AG20443 (cell line): ENCODE data around the gene UBE2F.
"Not testable (repeated sequence)": the region's sequence is repeated elsewhere in the genome, so short reads cannot be mapped to it uniquely, and the experiment has no call there.

Experiments used
- DNase-seq: peaks from one replicate; pipeline ENCODE4 v3.0.0; 2012; ENCODE audit warnings: low spot score, mixed read lengths

Gene UBE2F

GRCh38 chr2:237979331-237979730 is 12.5 kb downstream of the UBE2F start:
- DNase-seq, result no peak

- no peak for DNase-seq
Measured at GRCh38 chr2:237980087-237980486, 13.3 kb downstream of the UBE2F start.

- no peak for DNase-seq
Measured at GRCh38 chr2:237980751-237981150, 13.9 kb downstream of the UBE2F start.

GRCh38 chr2:237981621-237982020 is 14.8 kb downstream of the UBE2F start:
- DNase-seq, result not testable (repeated sequence)

- DNase-seq, result no peak
Measured at GRCh38 chr2:237982039-237982725, 15.4 kb downstream of the UBE2F start.

- DNase-seq, result no peak
Measured at GRCh38 chr2:237983922-237984321, 17.1 kb downstream of the UBE2F start.

GRCh38 chr2:237987268-237987667 is 20.5 kb downstream of the UBE2F start:
- no peak for DNase-seq

GRCh38 chr2:237993701-237994100 is 26.9 kb downstream of the UBE2F start:
- no peak for DNase-seq

GRCh38 chr2:237995036-237995435 is 28.2 kb downstream of the UBE2F start:
- no peak for DNase-seq

GRCh38 chr2:237996021-237996593 is 29.3 kb downstream of the UBE2F start:
- DNase-seq, result peak; percentile 40

GRCh38 chr2:237997521-237997920 is 30.7 kb downstream of the UBE2F start:
- DNase-seq, result no peak

GRCh38 chr2:237998530-237998929 is 31.7 kb downstream of the UBE2F start:
- no peak for DNase-seq

GRCh38 chr2:238003234-238004031 is 36.6 kb downstream of the UBE2F start:
- DNase-seq, result no peak

- DNase-seq, result no peak
Measured at GRCh38 chr2:238004077-238004830, 37.4 kb downstream of the UBE2F start.

- DNase-seq, result no peak
Measured at GRCh38 chr2:238005528-238005927, 38.7 kb downstream of the UBE2F start.

GRCh38 chr2:238006510-238006909 is 39.7 kb downstream of the UBE2F start:
- no peak for DNase-seq

- no peak for DNase-seq
Measured at GRCh38 chr2:238007924-238008323, 41.1 kb downstream of the UBE2F start.

GRCh38 chr2:238009563-238009962 is 42.7 kb downstream of the UBE2F start:
- no peak for DNase-seq

GRCh38 chr2:238010572-238010971 is 43.8 kb downstream of the UBE2F start:
- DNase-seq, result no peak

GRCh38 chr2:238013806-238014205 is 47.0 kb downstream of the UBE2F start:
- no peak for DNase-seq

- DNase-seq, result no peak
Measured at GRCh38 chr2:238015705-238016104, 48.9 kb downstream of the UBE2F start.

- no peak for DNase-seq
Measured at GRCh38 chr2:238016526-238016925, 49.7 kb downstream of the UBE2F start.
